HEK293 (cell line): ENCODE results near the gene PCNX3.

Experiments
- SP2 ChIP-seq: fragments of 450-650 bp; formaldehyde crosslinking; IDR thresholded peaks from 2 replicates; pipeline ENCODE4 v1.5.1; 2016; ENCODE audit warnings: missing biosample characterization, missing genetic modification characterization
- ZBTB20 ChIP-seq: fragments of 450-650 bp; formaldehyde crosslinking; IDR thresholded peaks from 2 replicates; pipeline ENCODE4 v1.5.1; 2016; ENCODE audit warnings: missing biosample characterization, missing genetic modification characterization
- ZNF146 ChIP-seq: fragments of 450-650 bp; formaldehyde crosslinking; IDR thresholded peaks from 2 replicates; pipeline ENCODE4 v1.5.1; 2016; ENCODE audit warnings: missing biosample characterization, missing genetic modification characterization
- TF ChIP-seq, protein P1 (sequence below): fragments of 450-650 bp; formaldehyde crosslinking; IDR thresholded peaks from 2 replicates; pipeline ENCODE4 v1.5.1; 2016; ENCODE audit warnings: missing biosample characterization, missing genetic modification characterization

DNA sequence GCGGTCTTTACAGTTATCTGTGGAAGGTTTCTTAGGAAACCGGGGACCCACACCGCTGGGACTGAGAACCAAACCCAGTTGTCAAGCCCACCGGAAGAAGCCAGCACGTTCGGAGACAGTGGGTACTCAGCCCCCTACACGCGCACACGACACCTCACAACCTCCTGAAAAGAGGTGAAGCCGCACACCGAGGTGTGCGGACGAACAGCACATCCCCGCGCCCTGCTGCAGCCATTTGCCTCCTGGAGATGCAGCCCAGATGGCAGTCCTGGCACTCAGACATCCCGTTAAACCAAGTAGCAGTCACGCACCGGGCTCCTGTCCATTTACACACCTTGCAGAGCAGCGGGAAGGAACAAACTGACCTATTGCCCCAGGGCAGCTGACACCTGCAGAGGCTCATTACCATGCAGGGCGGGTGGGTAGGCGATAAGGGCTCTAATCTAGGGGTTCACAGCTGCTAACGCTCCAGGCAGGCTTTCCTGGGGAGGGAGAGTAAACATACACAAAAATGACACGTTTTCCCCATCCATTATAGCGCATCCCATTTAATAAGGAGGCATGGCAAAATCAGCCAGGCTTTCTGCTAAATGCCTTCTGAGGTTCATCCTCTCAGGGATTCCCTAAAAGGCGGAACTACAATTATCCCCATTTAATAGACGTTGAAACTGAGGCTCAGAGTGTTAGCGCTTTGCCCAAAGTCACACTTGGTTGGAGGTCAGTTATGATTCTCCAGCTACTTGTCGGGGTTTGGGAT, 40.6 kb upstream of the PCNX3 start:
- TF ChIP-seq, protein P1, sequence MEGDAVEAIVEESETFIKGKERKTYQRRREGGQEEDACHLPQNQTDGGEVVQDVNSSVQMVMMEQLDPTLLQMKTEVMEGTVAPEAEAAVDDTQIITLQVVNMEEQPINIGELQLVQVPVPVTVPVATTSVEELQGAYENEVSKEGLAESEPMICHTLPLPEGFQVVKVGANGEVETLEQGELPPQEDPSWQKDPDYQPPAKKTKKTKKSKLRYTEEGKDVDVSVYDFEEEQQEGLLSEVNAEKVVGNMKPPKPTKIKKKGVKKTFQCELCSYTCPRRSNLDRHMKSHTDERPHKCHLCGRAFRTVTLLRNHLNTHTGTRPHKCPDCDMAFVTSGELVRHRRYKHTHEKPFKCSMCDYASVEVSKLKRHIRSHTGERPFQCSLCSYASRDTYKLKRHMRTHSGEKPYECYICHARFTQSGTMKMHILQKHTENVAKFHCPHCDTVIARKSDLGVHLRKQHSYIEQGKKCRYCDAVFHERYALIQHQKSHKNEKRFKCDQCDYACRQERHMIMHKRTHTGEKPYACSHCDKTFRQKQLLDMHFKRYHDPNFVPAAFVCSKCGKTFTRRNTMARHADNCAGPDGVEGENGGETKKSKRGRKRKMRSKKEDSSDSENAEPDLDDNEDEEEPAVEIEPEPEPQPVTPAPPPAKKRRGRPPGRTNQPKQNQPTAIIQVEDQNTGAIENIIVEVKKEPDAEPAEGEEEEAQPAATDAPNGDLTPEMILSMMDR (tag by site-specific recombination) = no peak
- TF ChIP-seq ZNF146 (no peak), ZBTB20 (tag by site-specific recombination) (no peak), SP2 (tag by site-specific recombination) (no peak)
